Measurements from ENCODE around the gene NSD2. TPM values are rescaled to one million over a fixed set of nuclear protein-coding genes. Genes with fewer than 3 reads are reported as not detected.

The NSD2 gene
- polyA plus RNA-seq, 3 donors, result 7.3 to 12.0 (median 9.8) TPM

- no peak overlapping the region for H3K27ac ChIP-seq (ENCODE audit: low read depth, low read length)
These were observed 104.2 kb downstream of the NSD2 start for GRCh38 chr4:1975391-1975801.

GRCh38 chr4:1975880-1976279, 104.7 kb downstream of the NSD2 start:
- 89 to 95% (median 91%) methylated on average over 11 of the region's 11 CpGs for WGBS, 3 donors
- H3K27ac ChIP-seq (ENCODE audit: low read depth, low read length), result no peak overlapping the region

More at GRCh38 chr4:1975391-1975801, 104.2 kb downstream of the NSD2 start:
- WGBS, 3 donors, result 89 to 95% (median 92%) methylated on average over 14 of the region's 14 CpGs

GRCh38 chr4:1976416-1977352, 105.5 kb downstream of the NSD2 start:
- WGBS, 3 donors, result 95 to 97% (median 96%) methylated on average over 35 of the region's 35 CpGs
- no peak overlapping the region for H3K27ac ChIP-seq (ENCODE audit: low read depth, low read length)

GRCh38 chr4:1978226-1978625, 107.0 kb downstream of the NSD2 start:
- no peak overlapping the region for H3K27ac ChIP-seq (ENCODE audit: low read depth, low read length)
- WGBS, 3 donors, result 93 to 95% (median 95%) methylated on average over 13 of the region's 13 CpGs

GRCh38 chr4:1978741-1979476, 107.7 kb downstream of the NSD2 start:
- 92 to 94% (median 93%) methylated on average over 42 to 45 of the region's 45 CpGs for WGBS, 3 donors
- no peak overlapping the region for H3K27ac ChIP-seq (ENCODE audit: low read depth, low read length)

GRCh38 chr4:1979477-1980196, 108.4 kb downstream of the NSD2 start:
- 85 to 88% (median 86%) methylated on average over 22 of the region's 22 CpGs for WGBS, 3 donors
- H3K27ac ChIP-seq (ENCODE audit: low read depth, low read length), result no peak overlapping the region

- 94 to 96% (median 95%) methylated on average over 16 of the region's 16 CpGs for WGBS, 3 donors
- no peak overlapping the region for H3K27ac ChIP-seq (ENCODE audit: low read depth, low read length)
These were observed 109.4 kb downstream of the NSD2 start for GRCh38 chr4:1980561-1981041.

- H3K27ac ChIP-seq (ENCODE audit: low read depth, low read length), result no peak overlapping the region
- 84 to 85% (median 85%) methylated on average over 22 of the region's 22 CpGs for WGBS, 3 donors
These were observed 110.3 kb downstream of the NSD2 start for GRCh38 chr4:1981251-1982058.

- H3K27ac ChIP-seq (ENCODE audit: low read depth, low read length), result no peak overlapping the region
- 88 to 91% (median 89%) methylated on average over 16 of the region's 16 CpGs for WGBS, 3 donors
These were observed 111.2 kb downstream of the NSD2 start for GRCh38 chr4:1982124-1983052.

GRCh38 chr4:1983053-1983845, 112.1 kb downstream of the NSD2 start:
- WGBS, 3 donors, result 92 to 95% (median 93%) methylated on average over 34 of the region's 34 CpGs

GRCh38 chr4:1983846-1984405, 112.7 kb downstream of the NSD2 start:
- no peak overlapping the region for H3K27ac ChIP-seq (ENCODE audit: low read depth, low read length)
- 84 to 91% (median 88%) methylated on average over 16 to 21 of the region's 21 CpGs for WGBS, 3 donors

More at GRCh38 chr4:1983053-1983845, 112.1 kb downstream of the NSD2 start:
- H3K27ac ChIP-seq (ENCODE audit: low read depth, low read length), result no peak overlapping the region

GRCh38 chr4:1984406-1985191, 113.4 kb downstream of the NSD2 start:
- WGBS, 3 donors, result 76 to 87% (median 87%) methylated on average over 25 to 27 of the region's 27 CpGs
- no peak overlapping the region for H3K27ac ChIP-seq (ENCODE audit: low read depth, low read length)

- no peak overlapping the region for H3K27ac ChIP-seq (ENCODE audit: low read depth, low read length)
- WGBS, 3 donors, result 92 to 94% (median 93%) methylated on average over 14 of the region's 14 CpGs
These were observed 114.1 kb downstream of the NSD2 start for GRCh38 chr4:1985294-1985693.

- no peak overlapping the region for H3K27ac ChIP-seq (ENCODE audit: low read depth, low read length)
- 92 to 94% (median 93%) methylated on average over 52 to 54 of the region's 54 CpGs for WGBS, 3 donors
These were observed 114.8 kb downstream of the NSD2 start for GRCh38 chr4:1985780-1986577.
